Fibroblast of the aortic adventitia (primary cell): Measurements from ENCODE around the gene PCED1B. TPM values are rescaled to one million over a fixed set of nuclear protein-coding genes. Genes with fewer than 3 reads are reported as not detected.

Source experiments
- DNase-seq: peaks from one replicate; pipeline ENCODE4 v3.0.0-alpha.2; 2010; ENCODE audit warnings: low read depth
- H3K4me3 ChIP-seq: 2 replicates; pipeline ENCODE4 v1.5.1; 2011; ENCODE audit warnings: low read depth, mild to moderate bottlenecking, control low read depth, low read length, moderate library complexity
- total RNA-seq: library from RNA; depleted of rRNA; stranded (reverse); fragments of >200 nt; gene quantifications from 2 replicates; pipeline ENCODE4 v1.2.3, GENCODE V29; 2012; ENCODE audit warnings: low replicate concordance
- TF ChIP-seq, protein P1 (sequence below): IDR thresholded peaks from 2 replicates; pipeline ENCODE4 v1.5.1; 2011; ENCODE audit warnings: mild to moderate bottlenecking, low read length, control low read depth, inconsistent platforms; ENCODE audit not compliant: insufficient read depth

Gene PCED1B
- total RNA-seq, 1 donor, result 0.27 TPM

DNA sequence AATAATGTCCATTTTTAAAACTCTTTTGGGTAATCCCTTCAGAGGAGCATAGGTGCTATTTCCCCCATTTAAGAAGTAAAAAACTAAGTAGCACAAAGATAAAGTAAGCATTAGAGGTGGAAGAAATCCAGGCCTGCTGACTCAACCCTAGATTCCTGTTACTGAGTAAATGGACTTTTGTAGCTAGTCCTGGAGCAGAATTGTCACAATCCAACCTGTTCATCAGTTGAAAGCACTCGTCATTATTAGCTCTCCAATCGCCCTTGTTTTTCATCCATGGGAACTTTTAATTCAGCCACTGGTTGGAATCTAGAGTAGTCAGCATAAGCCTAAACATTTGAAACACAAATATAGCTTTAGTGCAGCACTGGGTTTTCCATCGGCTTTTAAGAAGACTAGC lies 139.8 kb downstream of the PCED1B start:
- TF ChIP-seq, protein P1, sequence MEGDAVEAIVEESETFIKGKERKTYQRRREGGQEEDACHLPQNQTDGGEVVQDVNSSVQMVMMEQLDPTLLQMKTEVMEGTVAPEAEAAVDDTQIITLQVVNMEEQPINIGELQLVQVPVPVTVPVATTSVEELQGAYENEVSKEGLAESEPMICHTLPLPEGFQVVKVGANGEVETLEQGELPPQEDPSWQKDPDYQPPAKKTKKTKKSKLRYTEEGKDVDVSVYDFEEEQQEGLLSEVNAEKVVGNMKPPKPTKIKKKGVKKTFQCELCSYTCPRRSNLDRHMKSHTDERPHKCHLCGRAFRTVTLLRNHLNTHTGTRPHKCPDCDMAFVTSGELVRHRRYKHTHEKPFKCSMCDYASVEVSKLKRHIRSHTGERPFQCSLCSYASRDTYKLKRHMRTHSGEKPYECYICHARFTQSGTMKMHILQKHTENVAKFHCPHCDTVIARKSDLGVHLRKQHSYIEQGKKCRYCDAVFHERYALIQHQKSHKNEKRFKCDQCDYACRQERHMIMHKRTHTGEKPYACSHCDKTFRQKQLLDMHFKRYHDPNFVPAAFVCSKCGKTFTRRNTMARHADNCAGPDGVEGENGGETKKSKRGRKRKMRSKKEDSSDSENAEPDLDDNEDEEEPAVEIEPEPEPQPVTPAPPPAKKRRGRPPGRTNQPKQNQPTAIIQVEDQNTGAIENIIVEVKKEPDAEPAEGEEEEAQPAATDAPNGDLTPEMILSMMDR, result no peak
- DNase-seq, result peak; percentile 61
- H3K4me3 ChIP-seq, result no peak overlapping the region

DNA sequence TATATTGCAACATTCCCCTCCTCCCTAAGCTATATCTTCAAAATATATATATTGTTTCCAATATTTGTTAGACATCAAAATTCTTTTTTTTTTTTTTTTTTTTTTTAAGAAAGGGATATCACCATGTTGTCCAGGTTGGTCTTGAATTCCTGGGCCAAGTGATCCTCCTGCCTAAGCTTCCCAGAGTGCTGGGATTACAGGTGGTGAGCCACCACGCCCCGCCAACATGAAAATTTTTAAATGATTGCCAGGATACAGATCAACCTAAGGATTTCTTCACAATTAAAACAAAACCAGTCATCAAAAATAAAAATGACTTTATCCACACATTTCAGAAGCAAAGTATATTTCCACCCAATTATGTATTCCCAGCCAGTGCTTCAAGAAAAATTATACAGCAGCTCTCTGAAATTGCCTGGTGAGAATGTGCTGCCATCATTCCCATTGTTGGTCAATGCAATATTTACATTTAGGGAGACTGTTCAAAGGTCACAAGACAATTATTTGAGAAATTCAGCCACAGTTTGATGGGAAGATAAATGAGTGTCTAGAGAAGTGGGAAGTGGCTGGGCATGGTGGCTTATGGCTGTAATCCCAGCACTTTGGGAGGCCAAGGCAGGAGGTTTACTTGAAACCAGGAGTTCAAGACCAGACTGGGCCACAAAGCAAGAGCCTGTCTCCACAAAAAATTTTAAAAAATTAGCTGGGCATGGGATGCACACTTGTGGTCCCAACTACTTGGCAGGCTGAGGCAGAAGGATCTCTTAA lies 142.0 kb downstream of the PCED1B start:
- TF ChIP-seq, protein P1, result no peak
- H3K4me3 ChIP-seq, result no peak overlapping the region
- DNase-seq, result no peak

DNA sequence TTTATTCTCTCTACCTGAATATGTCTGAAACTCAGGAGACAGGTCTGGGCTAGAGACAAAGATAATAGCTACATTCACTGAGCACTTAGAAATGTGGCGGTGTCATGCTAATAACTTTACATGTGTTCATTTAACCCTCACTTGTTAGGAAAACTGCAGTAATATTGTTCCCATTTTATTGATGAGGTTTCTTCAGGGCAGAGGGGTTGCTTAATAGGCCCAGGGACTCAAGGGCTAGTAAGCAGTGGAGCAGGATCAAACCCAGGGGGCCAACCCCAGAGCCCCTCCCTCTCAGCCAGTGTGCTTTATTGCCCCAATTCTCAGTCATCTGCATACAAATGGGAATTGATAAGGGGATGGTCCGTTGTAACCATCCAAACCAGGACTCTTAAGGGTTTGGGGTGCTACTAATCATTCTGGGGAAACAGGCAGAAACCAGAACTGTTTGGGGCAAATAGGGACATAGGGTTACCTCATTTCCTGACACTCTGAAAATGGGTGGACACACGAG lies 143.2 kb downstream of the PCED1B start:
- TF ChIP-seq, protein P1, result no peak
- H3K4me3 ChIP-seq, result no peak overlapping the region
- DNase-seq, result no peak

DNA sequence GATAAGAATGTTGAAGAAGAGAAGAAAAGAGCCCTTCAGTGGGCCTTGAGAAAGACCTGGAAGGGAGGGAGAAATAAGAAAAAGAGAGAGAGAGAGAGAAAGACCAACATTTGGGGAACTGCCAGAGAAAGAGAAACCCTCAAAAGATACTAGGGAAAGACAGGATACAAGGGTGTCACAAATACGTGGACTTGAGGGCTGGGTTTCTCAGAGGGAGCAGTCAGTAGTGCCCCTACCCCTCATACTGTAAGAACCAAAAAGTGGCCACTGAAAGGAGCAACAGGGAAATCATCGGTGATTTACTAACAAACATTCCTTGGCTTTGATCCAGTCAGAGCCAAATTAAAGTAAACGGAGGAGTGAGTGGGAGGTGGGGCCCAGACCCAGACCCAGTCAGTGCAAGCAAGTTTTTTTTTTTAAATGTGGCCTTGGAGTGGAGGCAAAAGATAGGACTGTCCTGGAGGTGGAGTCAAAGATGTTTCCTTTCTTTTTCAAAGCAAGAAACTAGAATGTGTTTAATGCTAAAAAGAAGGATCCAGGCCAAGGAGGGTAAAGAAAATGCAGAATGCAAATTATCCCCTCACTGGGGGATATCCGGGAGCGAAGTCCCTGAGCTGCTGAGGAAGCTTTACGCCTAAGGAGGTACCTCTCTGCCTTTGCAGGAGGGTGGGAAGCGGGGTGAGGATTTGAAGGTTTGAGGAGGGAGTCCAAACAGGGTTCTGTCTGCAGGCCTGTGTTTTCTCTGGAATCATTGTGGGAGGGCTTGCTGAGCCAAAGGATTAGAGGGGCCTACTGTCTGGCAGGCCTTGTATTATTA lies 143.8 kb downstream of the PCED1B start:
- no peak for DNase-seq
- H3K4me3 ChIP-seq, result no peak overlapping the region
- TF ChIP-seq, protein P1, result no peak

DNA sequence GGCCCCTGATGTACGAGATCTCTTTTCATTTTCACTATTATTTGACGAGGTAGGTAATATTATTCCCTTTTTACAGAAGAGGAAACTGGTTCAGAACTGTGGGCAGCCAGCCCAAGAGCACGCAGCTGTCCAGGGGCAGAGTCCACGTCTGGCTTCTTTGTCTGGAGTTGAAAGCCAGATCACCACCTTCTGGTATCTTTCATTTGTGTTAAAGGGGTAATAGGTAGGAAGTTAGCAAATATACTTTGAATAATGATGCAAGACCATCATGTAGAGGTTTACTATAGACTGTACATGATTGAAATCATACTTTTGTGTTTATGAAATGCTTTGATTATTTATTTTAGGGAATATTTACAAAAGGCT lies 144.4 kb downstream of the PCED1B start:
- H3K4me3 ChIP-seq, result no peak overlapping the region
- TF ChIP-seq, protein P1, result no peak
- peak; percentile 33 for DNase-seq

GRCh38 chr12:47224563-47225133 lies 145.2 kb downstream of the PCED1B start:
- TF ChIP-seq, protein P1, result no peak
- no peak for DNase-seq
- no peak overlapping the region for H3K4me3 ChIP-seq
